GM10847 (cell line): ENCODE data around the gene ZNF260.
A peak's percentile ranks its signal among the peaks of the same experiment; 100 is the strongest.

Experiments used
- POLR2A ChIP-seq: IDR thresholded peaks from 2 replicates; pipeline ENCODE4 v1.6.1; 2011; ENCODE audit not compliant: insufficient read length; ENCODE audit errors: extremely low read depth

The ZNF260 gene

GRCh38 chr19:36501973-36502372 lies 26.1 kb downstream of the ZNF260 start:
- no peak for TF ChIP-seq POLR2A

- TF ChIP-seq POLR2A, result no peak
These were observed 31.1 kb downstream of the ZNF260 start for GRCh38 chr19:36497001-36497400.

- TF ChIP-seq POLR2A, result peak; percentile 31
These were observed 38.1 kb downstream of the ZNF260 start for GRCh38 chr19:36489920-36490415.

GRCh38 chr19:36489118-36489919 lies 38.8 kb downstream of the ZNF260 start, which contains the start of gene ZNF566:
ZNF566 (minus strand) TSS chr19:36489561; CDS start chr19:36476557, 13,004 bp downstream.
- peak; percentile 22 for TF ChIP-seq POLR2A

GRCh38 chr19:36488846-36489117 lies 39.3 kb downstream of the ZNF260 start:
- no peak for TF ChIP-seq POLR2A

- no peak for TF ChIP-seq POLR2A
These were observed 39.8 kb downstream of the ZNF260 start for GRCh38 chr19:36488118-36488845.

GRCh38 chr19:36483653-36484052 lies 44.4 kb downstream of the ZNF260 start:
- TF ChIP-seq POLR2A, result no peak

GRCh38 chr19:36482876-36483275 lies 45.2 kb downstream of the ZNF260 start:
- TF ChIP-seq POLR2A, result no peak
